Cardiac fibroblast (primary cell): ENCODE data around the gene CSAD.
"Not testable (repeated sequence)": the region's sequence is repeated elsewhere in the genome, so short reads cannot be mapped to it uniquely, and the experiment has no call there.

ENCODE experiments used
- DNase-seq, 2 donors: peaks; one replicate each; pipeline versions ENCODE4 v3.0.0 to v3.0.0-alpha.2; 2010; ENCODE audit warnings: low read depth in 2 of 2
- H3K4me3 ChIP-seq, 2 donors: replicated peaks in 1 of 2; 1 replicate in 1 of 2; 2 replicates in 1 of 2; pipeline ENCODE4 v1.5.1; 2011; ENCODE audit warnings: low read depth in 2 of 2, low read length in 2 of 2, mild to moderate bottlenecking in 2 of 2, moderate library complexity in 1 of 2
- CTCF ChIP-seq: IDR thresholded peaks from one replicate; pipeline ENCODE4 v1.5.1; 2011; ENCODE audit warnings: low read depth, mild to moderate bottlenecking, low read length, inconsistent platforms

CSAD gene

GRCh38 chr12:53115112-53115890, 65.4 kb downstream of the CSAD start:
- no peak overlapping the region for H3K4me3 ChIP-seq
- no peak for TF ChIP-seq CTCF
- no peak for DNase-seq

- no peak for TF ChIP-seq CTCF
- no peak overlapping the region for H3K4me3 ChIP-seq
- no peak for DNase-seq
Measured at GRCh38 chr12:53113951-53114350, 66.8 kb downstream of the CSAD start.

GRCh38 chr12:53113136-53113705, 67.5 kb downstream of the CSAD start:
- H3K4me3 ChIP-seq: no peak overlapping the region
- DNase-seq: no peak

GRCh38 chr12:53112431-53112830, 68.3 kb downstream of the CSAD start:
- H3K4me3 ChIP-seq, DNase-seq: not testable (repeated sequence)

More at GRCh38 chr12:53113136-53113705, 67.5 kb downstream of the CSAD start:
- no peak for TF ChIP-seq CTCF
